ENCODE measurements around the gene PJA1.

GRCh38 chrX:69154051-69154450, 11.2 kb downstream of the PJA1 start:
- no peak for TF ChIP-seq CTCF (IDR thresholded peaks at IDR 0.05; ENCODE audit: low read depth, low read length)
- TF ChIP-seq EZH2phosphoT487 (IDR thresholded peaks at IDR 0.05; ENCODE audit: low read depth), result no peak
